SK-N-MC (cell line): Measurements from ENCODE around the gene ZNF638.

Experiments
- EZH2 ChIP-seq: fragments of 200-600 bp; sonication (generic); IDR thresholded peaks from one replicate; pipeline ENCODE4 v1.6.1; 2017; ENCODE audit warnings: antibody characterized with exemption
- POLR2AphosphoS5 ChIP-seq: IDR thresholded peaks from 2 replicates; pipeline ENCODE4 v1.6.1; 2012; ENCODE audit warnings: mild to moderate bottlenecking, low read depth, low read length, borderline replicate concordance

- TF ChIP-seq EZH2 (no peak), POLR2AphosphoS5 (no peak)
Measured at GRCh38 chr2:71385012-71385411, 53.4 kb downstream of the ZNF638 start.
